Spleen (tissue), 7 donors: ENCODE data around the gene DGKA.

Experiments
- POLR2A ChIP-seq, 3 donors: fragments of 450-650 bp; IDR thresholded peaks; one replicate each; pipeline ENCODE4 v1.5.1; 2017; ENCODE audit warnings: antibody characterized with exemption in 3 of 3, mild to moderate bottlenecking in 1 of 3
- POLR2AphosphoS5 ChIP-seq, 3 donors: sonication (generic); formaldehyde crosslinking; IDR thresholded peaks; one replicate each; pipeline ENCODE4 v1.5.1; 2017; ENCODE audit warnings: antibody characterized with exemption in 3 of 3
- TF ChIP-seq, protein P1 (sequence below), 11 experiments: fragments of 200-600 bp in 7 of 11; fragments of 450-650 bp in 4 of 11; sonication (generic) in 4 of 11; IDR thresholded peaks in 8 of 11; conservative IDR thresholded peaks in 3 of 11; 1 replicate in 7 of 11; 2 replicates in 4 of 11; pipeline versions ENCODE4 v1.4.0 to v1.8.0; 2016 to 2021; ENCODE audit warnings: antibody characterized with exemption in 11 of 11, inconsistent platforms in 4 of 11, mild to moderate bottlenecking in 1 of 11
- donor health status: DM: no; HTN: no; CAD: no; lungs with moderate emphysema.
- donor health status: DM: no; HTN: no; CAD: no.
- donor health status: DM: no; HTN: no; CAD: no.

DNA sequence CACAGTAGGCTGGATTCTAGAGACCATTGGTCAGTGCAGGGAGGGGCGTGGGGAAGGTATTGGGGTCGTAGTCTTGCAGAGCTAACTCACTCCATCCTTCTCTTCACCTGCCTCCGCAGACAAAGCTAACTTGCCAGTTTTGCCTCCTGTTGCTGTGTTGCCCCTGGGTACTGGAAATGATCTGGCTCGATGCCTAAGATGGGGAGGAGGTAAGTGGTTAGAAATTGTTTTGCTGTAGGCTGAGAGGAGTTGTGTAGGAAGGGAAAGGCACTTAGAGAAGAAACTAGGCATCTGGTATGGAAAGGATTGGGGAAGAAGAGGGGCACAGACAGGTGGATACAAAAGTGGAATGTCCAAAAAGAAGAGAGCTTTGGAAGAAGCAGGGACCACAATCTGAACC, 11.1 kb downstream of the DGKA start:
- TF ChIP-seq POLR2A (IDR thresholded peaks at IDR 0.05): no peak
- TF ChIP-seq, protein P1, sequence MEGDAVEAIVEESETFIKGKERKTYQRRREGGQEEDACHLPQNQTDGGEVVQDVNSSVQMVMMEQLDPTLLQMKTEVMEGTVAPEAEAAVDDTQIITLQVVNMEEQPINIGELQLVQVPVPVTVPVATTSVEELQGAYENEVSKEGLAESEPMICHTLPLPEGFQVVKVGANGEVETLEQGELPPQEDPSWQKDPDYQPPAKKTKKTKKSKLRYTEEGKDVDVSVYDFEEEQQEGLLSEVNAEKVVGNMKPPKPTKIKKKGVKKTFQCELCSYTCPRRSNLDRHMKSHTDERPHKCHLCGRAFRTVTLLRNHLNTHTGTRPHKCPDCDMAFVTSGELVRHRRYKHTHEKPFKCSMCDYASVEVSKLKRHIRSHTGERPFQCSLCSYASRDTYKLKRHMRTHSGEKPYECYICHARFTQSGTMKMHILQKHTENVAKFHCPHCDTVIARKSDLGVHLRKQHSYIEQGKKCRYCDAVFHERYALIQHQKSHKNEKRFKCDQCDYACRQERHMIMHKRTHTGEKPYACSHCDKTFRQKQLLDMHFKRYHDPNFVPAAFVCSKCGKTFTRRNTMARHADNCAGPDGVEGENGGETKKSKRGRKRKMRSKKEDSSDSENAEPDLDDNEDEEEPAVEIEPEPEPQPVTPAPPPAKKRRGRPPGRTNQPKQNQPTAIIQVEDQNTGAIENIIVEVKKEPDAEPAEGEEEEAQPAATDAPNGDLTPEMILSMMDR (IDR thresholded peaks at IDR 0.05 in 8 of 11, conservative IDR thresholded peaks at IDR 0.05 in 3 of 11): no peak
- TF ChIP-seq POLR2AphosphoS5 (IDR thresholded peaks at IDR 0.05): no peak
